Stimulated activated CD8-positive, alpha-beta memory T cell treated with anti-CD3 and anti-CD28 coated beads, Interleukin-12 subunit alpha, Interleukin-12 subunit beta, amount 100 ng/mL, for 4 hours (primary cell): ENCODE data around the gene VSTM1.

ENCODE experiments used
- DNase-seq: peaks from one replicate; pipeline ENCODE4 v3.0.0-alpha.2; 2020; ENCODE audit warnings: low read depth

VSTM1 gene

GRCh38 chr19:54011507-54012211 lies 52.0 kb downstream of the VSTM1 start:
- no peak for DNase-seq

DNA sequence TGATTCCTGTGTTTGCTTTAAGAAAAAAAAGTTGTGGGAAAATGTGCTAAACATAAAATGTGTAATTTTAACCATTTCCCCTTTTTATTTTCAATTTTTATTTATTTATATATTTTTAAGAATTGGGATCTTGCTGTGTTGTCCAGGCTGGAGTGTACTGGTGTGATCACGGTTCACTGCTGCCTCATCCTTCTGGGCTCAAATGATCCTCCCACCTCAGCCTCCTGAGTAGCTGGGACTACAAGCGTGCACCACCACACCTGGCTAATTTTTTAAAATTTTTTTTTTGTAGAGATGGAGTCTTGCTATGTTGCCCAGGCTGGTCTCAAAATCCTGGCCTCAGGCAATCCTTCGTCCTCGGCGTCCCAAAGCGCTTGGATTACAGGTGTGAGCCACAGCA lies 53.2 kb downstream of the VSTM1 start:
- no peak for DNase-seq

DNA sequence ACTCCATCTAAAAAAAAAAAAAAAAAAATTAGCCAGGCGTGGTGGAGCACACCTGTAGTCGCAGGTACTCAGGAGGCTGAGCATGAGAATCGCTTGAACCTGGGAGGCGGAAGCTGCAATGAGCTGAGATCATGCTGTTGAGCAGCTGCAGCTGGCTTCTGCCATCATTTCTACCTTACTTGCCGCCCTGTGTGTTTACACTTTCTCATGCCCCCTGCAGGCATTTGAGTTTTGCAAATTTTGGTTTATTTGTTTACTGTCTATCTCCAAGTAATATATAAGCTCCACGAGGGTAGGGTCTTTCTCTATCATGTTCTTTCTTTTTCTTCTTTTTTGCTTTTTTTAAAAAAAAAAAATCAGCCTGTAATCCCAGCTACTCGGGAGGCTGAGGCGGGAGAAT lies 54.3 kb downstream of the VSTM1 start:
- no peak for DNase-seq

- no peak for DNase-seq
These were observed 61.0 kb downstream of the VSTM1 start for GRCh38 chr19:54002495-54003315.

DNA sequence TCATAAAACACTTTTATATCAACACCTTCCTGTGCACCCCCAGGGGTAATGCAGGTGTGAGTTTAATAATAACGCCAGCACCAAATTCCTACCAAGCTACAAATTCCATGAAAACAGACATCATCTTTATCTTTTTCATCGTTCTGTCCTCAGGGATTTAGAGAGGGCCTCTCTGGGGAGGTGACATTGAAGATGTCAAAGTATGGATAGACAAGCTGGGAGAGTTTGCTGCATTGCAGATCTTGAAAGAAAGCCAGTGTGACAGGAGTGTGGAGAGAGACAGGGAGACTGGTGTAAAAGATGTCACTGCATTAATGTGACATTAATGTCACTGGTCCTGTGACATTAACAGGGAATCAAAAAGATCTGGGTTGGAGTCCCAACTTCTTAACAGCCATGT lies 62.2 kb downstream of the VSTM1 start:
- DNase-seq = no peak

DNA sequence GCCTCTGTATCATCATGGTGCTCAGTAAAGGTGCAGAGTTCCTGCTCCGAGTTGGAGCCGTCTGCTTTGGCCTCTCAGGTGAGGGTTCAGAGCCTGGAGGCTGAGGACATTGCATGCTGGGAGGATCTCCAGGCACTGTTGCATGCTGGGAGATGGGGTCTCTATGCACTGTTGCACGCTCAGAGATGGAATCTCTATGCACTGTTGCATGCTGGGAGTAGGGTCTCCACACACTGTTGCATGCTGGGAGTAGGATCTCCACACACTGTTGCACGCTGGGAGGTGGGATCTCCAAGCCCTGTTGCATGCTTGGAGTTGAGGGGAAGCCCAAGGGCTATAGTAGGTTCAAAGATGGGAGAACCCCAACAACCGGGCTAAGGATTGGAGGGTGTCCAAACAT lies 64.0 kb downstream of the VSTM1 start:
- no peak for DNase-seq

GRCh38 chr19:53998223-53998622 lies 65.5 kb downstream of the VSTM1 start:
- no peak for DNase-seq

DNA sequence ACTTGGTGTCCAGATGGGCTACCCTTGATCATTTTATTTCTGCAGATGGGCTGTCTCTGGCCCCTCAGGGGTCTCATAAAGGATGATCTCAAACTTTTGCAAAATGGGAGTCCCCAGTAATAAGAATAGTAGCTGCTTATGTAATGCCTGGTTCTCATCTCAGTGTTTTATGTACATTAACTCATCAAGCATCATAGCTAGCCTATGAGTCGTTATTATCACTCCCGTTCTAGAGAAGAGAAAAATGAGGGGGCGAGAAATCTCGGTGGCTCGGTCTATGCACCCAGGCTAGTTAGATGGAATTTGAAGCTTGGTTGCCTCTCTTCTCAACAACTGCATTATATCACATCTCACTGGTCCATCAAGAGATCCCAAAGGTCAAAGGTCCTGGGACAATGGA lies 68.9 kb downstream of the VSTM1 start:
- no peak for DNase-seq

GRCh38 chr19:53993448-53993847 lies 70.2 kb downstream of the VSTM1 start:
- DNase-seq = no peak

DNA sequence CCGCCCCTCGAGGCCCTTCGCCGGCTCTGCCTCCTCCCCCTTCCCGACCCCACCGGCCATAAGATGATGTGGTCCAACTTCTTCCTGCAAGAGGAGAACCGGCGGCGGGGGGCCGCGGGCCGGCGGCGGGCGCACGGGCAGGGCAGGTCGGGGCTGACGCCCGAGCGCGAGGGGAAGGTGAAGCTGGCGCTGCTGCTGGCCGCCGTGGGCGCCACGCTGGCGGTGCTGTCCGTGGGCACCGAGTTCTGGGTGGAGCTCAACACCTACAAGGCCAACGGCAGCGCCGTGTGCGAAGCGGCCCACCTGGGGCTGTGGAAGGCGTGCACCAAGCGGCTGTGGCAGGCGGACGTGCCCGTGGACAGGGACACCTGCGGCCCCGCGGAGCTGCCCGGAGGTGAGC lies 70.9 kb downstream of the VSTM1 start:
- no peak for DNase-seq

- no peak for DNase-seq
These were observed 71.5 kb downstream of the VSTM1 start for GRCh38 chr19:53992211-53992610.

DNA sequence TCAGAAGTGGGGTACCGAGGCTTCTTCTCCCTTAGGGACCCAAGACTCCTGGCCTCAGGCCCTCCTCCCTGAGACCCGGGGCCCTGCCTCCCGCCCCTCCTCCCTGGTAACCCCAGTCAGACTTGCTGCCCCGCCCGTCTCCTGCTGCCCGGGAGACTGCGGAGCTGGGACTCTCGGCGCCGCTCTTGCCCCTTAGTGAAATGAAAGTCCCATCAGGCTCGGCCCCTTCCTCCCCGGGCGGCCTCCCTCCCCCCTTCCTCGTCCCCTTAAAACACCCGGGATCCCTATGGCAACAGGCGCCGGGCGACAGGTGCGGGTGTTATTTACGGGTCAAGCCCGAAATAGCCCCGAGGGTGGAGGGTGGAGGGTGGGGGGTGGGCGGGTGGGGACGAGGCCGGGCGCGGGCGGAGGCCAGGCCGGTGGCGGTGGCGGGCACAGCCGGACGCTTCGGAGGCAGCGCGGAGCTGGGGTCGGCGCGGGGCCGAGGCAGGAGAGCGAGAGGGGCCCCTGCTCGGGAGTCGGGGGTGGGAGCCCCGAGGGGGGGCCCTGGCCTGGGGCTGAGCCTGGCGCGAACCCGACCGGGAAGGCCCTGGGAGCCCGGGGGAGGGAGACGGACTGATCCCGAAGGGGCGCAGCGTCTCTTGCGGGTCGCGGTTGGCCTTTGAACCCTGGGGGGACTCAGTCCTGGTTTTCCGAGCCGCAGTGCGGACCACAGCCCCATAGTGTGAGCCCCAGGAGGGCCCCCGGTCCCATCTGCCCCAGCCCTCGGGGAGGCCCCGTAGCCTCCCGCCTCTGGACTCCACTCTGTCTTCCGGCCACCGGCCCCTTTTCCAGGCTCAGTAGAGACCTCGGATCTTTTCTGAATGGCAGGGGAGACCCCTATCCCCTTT lies 72.2 kb downstream of the VSTM1 start, which contains the start of gene CACNG6:
Gene CACNG6 (plus strand): TSS at position 414 of the 890 bp plus-strand sequence. CDS start 1,241 bp downstream, outside the sequence.
- no peak for DNase-seq
